Measurements from ENCODE around the gene SLCO4A1. TPM values are rescaled to one million over a fixed set of nuclear protein-coding genes. Genes with fewer than 3 reads are reported as not detected.

Gene SLCO4A1
- total and polyA plus RNA-seq, 9 of the 15 experiments (the other 6 are each of a cell fraction or from before 2014, with no cell fraction given), result 1.6 to 21.9 (median 12.8) TPM

DNA sequence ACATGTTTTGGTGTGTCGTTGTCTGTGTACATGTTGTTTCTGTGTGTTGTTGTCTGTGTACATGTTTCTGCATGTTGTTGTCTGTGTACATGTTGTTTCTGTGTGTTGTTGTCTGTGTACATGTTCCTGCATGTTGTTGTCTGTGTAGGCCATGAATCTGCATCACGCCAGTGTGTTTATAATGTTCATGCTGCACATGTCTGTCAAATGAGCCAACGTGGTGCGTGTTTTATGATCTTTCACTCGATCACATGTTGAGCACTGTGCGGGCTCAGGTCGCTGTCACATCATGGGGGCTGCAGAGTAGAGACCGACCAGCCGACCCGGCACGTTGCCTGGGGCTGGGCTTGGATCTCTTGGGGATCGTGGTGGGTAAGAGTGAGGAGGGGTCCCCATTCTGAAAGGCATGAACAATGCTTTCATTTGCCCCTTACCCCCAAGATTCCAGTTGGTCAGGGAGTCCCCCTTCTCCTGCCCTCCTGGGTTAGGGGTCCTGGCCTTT is 26.5 kb upstream of the SLCO4A1 start (continued):
- TF ChIP-seq, protein P1, sequence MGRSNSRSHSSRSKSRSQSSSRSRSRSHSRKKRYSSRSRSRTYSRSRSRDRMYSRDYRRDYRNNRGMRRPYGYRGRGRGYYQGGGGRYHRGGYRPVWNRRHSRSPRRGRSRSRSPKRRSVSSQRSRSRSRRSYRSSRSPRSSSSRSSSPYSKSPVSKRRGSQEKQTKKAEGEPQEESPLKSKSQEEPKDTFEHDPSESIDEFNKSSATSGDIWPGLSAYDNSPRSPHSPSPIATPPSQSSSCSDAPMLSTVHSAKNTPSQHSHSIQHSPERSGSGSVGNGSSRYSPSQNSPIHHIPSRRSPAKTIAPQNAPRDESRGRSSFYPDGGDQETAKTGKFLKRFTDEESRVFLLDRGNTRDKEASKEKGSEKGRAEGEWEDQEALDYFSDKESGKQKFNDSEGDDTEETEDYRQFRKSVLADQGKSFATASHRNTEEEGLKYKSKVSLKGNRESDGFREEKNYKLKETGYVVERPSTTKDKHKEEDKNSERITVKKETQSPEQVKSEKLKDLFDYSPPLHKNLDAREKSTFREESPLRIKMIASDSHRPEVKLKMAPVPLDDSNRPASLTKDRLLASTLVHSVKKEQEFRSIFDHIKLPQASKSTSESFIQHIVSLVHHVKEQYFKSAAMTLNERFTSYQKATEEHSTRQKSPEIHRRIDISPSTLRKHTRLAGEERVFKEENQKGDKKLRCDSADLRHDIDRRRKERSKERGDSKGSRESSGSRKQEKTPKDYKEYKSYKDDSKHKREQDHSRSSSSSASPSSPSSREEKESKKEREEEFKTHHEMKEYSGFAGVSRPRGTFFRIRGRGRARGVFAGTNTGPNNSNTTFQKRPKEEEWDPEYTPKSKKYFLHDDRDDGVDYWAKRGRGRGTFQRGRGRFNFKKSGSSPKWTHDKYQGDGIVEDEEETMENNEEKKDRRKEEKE (IDR thresholded peaks at IDR 0.05; ENCODE audit: borderline replicate concordance in 1 of 2, control insufficient read depth in 1 of 2, low read depth in 2 of 2, low read length in 1 of 2), result no peak
- TF ChIP-seq COPS2 (conservative IDR thresholded peaks at IDR 0.05) (no peak), CBFB (CRISPR knock-in tag; IDR thresholded peaks at IDR 0.05) (no peak)
- TF ChIP-seq, protein P2, sequence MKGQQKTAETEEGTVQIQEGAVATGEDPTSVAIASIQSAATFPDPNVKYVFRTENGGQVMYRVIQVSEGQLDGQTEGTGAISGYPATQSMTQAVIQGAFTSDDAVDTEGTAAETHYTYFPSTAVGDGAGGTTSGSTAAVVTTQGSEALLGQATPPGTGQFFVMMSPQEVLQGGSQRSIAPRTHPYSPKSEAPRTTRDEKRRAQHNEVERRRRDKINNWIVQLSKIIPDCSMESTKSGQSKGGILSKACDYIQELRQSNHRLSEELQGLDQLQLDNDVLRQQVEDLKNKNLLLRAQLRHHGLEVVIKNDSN (CRISPR knock-in tag; IDR thresholded peaks at IDR 0.05), result no peak
- TF ChIP-seq, protein P3, sequence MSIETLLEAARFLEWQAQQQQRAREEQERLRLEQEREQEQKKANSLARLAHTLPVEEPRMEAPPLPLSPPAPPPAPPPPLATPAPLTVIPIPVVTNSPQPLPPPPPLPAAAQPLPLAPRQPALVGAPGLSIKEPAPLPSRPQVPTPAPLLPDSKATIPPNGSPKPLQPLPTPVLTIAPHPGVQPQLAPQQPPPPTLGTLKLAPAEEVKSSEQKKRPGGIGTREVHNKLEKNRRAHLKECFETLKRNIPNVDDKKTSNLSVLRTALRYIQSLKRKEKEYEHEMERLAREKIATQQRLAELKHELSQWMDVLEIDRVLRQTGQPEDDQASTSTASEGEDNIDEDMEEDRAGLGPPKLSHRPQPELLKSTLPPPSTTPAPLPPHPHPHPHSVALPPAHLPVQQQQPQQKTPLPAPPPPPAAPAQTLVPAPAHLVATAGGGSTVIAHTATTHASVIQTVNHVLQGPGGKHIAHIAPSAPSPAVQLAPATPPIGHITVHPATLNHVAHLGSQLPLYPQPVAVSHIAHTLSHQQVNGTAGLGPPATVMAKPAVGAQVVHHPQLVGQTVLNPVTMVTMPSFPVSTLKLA (conservative IDR thresholded peaks at IDR 0.05), result no peak
- TF ChIP-seq, protein P4, sequence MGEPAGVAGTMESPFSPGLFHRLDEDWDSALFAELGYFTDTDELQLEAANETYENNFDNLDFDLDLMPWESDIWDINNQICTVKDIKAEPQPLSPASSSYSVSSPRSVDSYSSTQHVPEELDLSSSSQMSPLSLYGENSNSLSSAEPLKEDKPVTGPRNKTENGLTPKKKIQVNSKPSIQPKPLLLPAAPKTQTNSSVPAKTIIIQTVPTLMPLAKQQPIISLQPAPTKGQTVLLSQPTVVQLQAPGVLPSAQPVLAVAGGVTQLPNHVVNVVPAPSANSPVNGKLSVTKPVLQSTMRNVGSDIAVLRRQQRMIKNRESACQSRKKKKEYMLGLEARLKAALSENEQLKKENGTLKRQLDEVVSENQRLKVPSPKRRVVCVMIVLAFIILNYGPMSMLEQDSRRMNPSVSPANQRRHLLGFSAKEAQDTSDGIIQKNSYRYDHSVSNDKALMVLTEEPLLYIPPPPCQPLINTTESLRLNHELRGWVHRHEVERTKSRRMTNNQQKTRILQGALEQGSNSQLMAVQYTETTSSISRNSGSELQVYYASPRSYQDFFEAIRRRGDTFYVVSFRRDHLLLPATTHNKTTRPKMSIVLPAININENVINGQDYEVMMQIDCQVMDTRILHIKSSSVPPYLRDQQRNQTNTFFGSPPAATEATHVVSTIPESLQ (CRISPR knock-in tag; IDR thresholded peaks at IDR 0.05), result no peak

Data from K562 (cell line).